ENCODE measurements around the gene CIAO3.

Gene CIAO3

DNA sequence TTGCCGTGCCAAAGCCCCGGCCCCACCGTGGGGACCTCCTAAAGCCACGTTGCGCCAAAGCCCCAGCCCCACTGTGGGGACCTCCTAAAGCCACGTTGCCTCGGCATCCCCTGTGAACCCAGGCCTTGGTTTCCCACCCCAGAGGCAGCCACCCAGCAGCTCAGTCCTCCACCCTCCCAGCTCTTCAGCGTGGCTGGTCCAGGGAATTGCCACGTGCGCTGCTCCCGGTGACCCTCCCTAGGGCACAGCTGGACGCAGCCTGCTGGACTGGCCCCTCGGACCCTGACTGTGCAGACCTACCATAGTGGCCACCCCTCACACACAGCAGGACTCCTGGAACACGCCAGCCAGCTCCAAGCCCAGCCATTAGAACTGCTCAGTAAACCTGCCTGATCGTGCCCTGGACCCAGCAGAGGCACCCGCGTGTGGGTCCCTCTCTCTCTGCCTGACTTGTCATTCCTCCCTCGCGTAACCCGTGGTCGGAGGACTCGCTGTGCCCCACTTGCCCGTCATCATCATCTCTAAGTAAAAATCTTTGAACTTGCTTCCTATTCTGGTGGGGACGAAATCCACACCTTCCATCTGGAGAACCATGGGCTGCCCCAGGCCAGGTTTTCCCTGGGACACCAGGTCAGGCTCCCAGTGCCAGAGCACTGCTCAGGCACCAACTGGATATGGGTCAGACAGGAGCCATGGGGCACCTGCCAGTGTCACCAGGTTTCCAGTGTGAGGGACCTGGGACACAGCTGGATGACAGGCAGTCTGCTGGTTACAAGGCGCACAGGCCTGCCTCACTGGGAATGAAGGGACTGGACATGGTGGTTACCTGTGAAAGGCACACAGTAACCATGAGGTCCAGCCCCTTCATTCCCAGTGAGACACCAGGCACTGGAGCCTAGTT lies 5.6 kb downstream of the CIAO3 start:
- DNase-seq (ENCODE audit: low read depth) = no peak

DNA sequence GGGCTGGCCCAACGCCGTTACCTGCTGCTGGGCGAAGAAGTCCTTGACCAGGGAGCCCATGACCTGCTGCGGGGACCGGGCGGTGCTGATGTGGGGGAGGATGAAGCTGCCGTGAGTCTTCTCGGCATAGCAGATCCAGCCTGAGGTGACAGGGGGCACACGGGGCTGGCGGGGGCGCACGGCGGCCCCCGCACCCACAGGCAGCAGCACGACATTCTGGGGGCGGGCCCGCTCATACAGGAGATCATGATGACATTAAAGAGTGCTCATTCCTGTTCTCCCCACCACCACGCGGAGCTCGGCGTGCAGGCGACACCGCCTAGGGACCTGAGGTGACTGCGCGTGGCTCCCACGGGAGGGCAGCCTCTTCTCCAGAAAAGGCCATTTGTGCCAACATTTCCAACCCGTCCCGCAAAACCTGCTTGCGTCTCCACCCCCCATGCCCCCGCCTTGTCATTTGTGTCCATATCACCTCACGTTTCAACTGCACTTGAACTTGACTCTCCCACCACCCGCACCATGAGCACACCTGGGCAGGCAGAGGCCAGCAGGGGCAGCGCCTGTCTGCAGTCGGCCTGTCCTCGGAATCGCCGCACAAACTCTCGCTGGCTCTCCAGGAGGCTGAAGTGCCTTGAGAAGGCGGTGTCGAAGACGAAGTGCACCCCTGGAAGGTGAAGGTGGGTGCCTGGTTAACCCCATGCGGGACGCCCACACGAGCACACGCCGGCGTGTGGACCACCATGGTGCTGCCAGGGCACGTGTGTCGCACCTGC lies 6.4 kb downstream of the CIAO3 start:
- no peak for DNase-seq (ENCODE audit: low read depth)

DNA sequence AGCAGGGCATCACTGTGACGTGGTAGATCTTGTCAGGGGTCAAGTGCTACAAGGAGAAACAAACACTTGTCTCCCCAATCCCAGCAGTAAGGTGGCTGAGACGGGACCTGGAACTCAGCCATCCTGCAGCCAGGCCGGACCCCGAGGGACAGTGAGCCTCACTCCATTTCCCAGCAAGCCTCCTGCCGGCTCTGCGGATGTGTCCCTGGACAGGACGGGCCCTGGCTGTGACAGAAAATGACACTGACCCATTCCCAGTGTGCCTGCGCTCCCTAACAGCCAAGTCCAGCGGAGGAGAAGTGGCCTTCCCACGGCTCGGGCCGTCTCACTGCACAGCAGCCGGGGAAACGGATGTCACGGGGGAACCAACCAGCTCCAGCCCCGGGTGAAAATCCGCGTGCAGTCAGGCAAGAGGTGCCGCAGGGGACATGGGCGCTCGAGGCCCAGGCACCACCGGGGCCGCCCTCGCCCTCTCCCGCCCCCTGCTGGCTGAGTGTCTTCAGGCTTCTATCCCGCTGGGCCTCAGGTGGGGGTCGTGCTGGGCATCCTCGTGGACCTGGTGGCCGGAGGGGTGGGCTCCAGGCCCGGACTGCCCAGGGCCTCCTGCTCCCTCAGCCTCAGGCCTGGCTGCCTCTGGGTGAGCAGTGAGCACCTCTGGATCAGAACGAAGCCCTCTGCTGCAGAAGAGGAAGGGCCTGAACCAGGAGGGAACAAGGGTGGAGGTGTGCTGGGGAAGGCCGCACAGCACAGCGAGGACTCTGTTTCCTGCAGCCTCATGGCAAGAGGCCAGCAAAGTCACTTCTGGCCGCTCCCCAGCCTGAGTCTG lies 7.2 kb downstream of the CIAO3 start:
- DNase-seq (ENCODE audit: low read depth) = no peak

DNA sequence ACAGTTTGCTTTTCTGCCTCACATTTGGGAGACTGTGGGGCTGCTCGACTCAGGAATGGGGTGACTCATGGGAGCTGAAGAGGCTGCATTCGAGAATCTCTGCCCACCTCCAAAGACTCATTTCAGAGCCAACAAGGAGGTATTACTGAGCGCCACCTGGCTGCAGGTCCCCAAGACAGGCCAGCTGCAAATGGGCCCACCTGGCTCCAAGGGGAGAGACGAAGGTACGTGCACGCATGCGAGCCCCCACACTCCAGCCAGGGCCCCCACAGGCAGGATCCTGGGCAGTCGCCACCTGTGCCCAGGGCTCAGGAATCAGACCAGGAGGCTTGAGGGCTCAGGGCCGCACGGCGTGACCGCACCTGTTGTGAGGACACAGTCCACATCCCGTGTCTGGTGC lies 7.9 kb downstream of the CIAO3 start:
- DNase-seq (ENCODE audit: low read depth) = no peak

DNA sequence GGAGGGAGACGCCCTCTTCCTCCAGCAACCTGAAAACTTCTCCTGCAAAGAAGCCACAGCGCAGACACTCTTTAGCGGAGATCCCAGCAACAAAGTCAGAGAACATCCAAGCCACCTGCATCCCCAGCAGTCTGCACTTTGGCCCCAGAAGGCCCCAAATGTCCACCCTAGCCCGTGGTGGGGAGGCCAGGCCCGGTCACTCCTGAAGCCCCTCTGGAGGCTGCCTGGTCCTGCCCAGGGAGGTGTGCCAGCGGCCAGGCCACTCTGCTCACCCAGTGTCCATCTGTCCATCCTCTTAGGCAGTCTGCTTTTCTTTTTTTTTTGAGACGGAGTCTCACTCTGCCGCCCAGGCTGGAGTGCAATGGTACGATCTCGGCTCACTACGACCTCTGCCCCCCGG lies 8.5 kb downstream of the CIAO3 start:
- DNase-seq (ENCODE audit: low read depth) = no peak

DNA sequence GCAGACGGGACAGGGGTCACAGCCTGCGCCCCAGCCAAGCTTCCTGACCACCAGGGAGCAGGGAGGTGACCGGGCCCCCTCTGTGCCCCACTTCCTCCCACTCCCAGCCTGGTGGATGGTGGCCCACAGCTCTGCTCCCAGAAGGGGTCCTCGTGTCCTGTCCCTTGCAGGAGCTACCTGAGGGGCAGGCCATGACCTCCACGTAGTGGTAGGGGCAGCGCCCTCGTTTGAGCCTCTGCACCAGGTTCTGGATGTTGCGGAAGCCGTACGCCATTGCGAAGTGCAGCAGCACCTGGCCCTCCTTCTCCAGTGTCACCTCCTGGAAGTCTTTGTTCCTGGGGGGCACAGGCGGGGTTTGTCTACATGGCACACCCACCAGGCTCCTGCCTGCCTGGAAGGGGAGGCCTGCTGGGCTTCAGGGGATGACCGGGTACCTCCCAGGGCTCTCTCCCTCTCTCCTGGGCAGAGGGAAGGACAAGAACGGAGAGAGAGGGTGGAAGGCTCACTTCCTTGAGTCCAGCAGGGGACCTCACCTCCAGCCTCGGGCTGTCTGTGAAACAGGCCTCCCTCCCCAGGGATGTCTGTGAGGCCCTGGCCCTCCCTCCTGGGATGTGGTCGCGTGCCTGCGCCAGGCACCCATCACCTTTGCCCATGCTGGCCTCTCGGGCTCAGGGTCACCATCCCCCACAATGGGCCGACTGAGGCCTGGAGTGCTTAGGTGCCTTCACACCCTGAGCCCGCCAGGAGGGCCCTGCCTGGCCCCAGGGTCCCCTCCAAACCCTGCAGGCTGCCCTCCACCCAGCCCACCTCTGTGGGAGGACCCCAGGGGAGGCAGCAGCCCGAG lies 9.9 kb downstream of the CIAO3 start:
- DNase-seq (ENCODE audit: low read depth) = no peak

DNA sequence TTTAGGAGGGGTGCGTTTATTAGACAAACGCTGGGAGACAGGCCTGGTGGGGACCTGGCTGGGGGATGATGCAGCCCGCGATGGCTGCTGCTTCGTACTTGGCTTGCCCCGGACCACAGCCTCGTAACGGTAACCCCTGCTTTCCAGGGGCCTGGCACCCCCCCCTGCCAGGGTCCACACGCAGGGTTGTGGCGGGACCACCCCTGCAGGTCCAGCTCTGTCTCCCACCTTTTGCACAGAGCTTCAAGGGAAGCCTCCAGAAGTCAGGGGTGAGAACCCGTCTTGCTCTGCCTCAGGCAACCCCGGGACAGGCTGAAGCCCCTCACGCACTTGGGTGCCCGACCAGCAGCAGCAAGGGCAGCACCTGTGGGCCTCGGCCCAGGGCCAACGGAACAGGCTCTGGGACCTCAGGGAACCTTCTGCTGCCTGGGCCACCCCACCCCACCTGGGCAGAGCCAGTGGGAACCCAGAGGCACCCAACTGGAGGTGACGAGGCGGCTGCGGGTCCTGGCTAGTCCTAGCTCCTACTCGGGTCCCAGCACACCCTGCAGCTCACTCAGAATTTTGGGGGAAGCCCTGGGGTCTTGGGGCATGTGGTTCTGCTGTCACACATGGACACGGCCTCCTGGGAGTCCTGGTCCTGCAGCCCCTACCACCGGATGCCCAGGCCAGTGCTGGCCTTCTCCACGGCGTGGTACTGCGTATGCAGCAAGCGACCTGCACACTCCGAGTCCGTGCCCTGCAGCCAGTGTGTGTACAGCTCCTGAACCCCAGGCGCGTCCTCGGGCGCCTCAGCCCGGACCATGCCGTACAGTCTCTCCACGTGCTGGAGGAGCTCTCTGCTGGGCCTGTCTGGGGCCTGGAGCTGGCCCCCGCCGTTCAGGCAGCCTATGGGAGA lies 10.8 kb downstream of the CIAO3 start:
- no peak for DNase-seq (ENCODE audit: low read depth)

DNA sequence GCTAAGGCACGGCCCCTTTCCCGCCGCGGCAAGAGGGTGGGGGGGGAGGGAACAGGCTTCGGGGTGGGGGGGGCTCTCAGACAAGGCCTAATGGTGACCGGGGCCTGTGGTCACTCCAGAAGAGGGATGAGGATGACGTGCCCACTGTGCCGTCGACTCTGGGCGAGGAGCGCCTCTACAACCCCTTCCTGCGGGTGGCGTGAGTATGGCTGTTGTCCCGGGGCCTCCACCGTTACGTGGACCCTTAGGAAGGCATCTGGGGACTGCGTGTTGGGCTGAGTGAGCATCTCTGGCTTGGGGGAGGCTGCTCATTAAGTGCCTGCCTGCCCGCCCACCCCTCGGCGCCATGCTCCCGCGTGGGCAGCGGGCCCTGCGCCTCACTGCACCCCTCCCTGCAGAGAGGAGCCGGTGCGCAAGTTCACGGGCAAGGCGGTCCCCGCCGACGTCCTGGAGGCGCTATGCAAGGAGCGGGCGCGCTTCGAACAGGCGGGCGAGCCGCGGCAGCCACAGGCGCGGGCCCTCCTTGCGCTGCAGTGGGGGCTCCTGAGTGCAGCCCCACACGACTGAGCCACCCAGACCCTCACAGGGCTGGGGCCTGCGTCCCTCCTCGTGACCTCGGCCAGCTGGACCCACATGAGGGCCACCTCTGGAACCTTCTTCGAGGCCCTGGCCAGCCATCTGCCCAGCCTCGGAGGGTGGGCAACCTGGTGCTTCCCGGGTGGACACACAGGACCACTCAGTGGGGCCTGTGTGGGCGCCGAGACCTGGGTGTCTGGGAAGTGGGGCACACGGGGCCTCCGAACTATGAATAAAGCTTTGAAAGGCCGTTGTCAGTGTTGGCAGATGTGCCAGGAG lies 11.7 kb downstream of the CIAO3 start:
- DNase-seq (ENCODE audit: low read depth) = no peak

DNA sequence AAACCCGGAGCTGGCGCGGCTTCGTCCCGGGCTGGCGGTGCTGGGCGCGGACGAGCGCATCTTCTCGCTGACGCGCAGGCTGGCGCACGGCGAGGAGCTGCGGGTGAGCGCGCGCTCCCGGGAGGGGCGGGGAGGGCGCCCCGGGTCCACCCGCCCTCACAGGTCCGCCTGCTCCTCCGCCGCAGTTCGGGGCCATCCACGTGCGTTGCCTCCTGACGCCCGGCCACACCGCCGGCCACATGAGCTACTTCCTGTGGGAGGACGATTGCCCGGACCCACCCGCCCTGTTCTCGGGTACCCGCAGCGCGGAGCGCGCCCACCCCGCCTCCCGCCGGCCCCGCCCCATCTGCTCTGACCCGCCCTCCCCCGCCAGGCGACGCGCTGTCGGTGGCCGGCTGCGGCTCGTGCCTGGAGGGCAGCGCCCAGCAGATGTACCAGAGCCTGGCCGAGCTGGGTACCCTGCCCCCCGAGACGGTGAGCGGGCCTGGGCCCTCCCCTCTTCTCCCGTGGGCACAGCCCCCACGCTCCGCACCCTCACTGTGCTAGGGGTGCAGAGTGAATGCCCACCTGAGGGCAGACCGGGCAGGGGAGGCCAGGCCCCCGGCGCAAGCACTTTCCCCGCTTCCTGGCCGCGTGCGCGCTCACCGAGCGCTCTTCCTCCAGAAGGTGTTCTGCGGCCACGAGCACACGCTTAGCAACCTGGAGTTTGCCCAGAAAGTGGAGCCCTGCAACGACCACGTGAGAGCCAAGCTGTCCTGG lies 12.5 kb downstream of the CIAO3 start:
- DNase-seq (ENCODE audit: low read depth) = peak; percentile 86

DNA sequence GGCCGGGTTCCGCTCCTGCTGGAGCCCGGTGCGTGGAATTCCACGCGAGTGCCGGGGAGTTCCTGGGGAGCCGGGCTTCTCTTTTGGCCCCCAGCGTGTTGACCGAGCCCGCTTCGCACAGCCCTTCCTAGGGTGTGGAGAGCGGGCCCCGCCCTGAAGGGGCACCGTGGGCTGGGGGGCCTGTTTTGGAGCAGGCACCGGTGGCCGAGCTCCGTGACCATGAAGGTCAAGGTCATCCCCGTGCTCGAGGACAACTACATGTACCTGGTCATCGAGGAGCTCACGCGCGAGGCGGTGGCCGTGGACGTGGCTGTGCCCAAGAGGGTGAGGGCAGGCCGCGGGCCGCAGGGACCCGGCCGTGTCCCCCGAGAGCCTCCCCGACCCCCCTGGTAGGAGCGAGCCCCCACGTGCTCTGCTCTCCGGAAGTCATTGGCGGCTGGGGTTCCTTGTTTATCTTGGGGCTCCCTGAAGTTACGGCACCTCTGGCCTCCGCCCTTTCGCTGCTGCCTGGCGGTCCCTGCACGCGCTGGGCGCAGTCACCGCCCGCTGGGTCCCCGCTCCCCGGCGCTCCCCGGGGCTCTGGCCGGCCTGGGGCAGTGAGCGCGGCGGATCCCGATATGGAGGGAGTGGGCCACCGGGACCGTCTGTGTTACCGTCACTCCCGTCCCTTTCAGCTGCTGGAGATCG lies 13.4 kb downstream of the CIAO3 start:
- DNase-seq (ENCODE audit: low read depth) = no peak

DNA sequence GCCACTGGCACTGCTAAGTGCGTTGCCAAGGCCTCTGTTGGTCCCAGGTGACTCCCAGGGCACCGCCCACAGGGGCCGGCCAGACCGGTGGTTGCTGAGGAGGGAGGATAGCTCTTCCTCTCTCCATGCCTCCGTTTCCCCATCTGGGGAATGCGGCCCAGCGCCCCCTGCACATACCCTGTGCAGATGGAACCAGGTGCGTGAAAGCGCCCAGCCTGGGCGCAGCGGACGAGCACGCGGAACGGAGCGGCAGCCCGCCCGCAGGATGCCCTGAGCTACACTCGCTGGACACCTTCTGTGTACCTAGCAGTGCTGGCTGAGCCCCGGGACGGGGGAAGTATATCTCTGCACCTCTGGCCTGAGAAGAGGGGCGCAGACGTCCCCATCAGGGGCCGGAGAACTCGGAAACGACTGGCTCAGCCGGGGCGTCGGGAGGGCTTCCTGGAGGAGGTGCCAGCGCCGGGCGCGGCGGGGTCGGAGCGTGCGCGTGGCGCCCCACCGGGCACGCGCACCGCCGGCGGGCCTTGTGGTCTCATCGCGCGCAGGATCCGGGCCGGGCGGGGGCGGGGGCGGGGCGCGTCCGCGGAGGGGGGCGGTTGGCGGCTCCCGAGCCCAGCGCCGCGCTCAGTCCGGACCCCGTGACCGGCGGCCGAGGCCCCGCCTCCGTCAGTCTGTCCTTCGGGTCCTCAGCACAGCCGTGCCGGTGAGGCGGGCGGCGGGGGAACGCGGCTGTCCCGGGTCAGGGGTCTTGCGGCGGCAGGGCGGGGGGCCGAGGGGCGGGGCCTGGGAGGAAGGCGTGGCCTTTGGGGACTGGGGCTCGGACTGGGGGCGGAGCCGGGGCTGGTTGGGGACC lies 14.1 kb downstream of the CIAO3 start, which contains the start of the genes CCDC78 and HAGHL:
Gene CCDC78 (minus strand): TSS at position 6 of the 853 bp plus-strand sequence. CDS start 76 bp downstream, outside the sequence.
Gene HAGHL (plus strand): TSS at position 669 of the 853 bp plus-strand sequence. CDS start 404 bp downstream, outside the sequence.
- DNase-seq (ENCODE audit: low read depth) = peak; percentile 49

DNA sequence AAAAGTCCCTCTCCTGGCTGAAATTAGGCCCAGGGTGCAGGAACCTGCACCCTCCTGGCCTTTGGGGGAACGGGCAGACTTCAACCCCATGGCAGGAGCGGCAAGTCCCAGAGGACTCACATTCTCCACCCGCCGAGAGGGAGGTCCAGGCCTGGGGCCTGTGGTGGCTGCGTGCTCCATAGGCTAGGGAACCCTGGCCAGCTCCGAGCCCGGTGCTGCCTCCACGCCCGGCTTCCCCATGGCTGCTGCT lies 14.7 kb downstream of the CIAO3 start:
- DNase-seq (ENCODE audit: low read depth) = no peak

DNA sequence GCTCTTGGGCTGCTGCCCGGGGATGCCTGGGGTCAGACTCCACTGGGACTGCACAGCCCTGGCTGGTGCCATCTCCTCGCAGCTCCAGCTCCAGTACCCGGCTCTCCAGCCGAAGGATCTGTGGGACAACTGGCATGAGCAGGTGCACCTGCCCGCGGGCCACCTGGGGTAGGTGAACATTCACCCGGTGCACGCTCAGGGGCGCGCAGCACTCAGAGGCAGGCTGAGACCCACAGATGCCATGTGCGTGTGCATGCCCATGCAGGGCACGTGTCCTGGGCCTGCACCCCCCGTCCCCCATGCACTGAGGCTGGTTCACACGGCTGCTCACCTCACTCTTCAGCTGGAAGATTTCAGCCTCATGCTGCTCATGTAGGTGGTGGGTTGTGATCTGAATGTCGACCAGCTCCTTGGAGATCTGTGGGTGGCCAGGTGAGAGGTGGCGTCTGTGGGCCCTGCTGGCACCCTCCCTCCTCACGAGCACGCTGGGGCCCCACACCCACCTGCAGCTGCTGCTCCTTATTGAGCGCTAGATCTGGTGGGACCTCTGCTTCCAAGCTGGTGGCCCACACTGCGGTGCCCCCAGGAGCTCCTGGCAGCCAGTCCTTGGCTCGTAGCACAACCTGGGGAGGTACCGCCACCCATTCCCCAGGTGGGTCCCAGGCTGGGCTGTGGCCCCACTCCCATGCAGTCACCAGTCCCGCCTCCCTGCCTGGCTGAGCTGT lies 15.2 kb downstream of the CIAO3 start:
- DNase-seq (ENCODE audit: low read depth) = no peak

DNA sequence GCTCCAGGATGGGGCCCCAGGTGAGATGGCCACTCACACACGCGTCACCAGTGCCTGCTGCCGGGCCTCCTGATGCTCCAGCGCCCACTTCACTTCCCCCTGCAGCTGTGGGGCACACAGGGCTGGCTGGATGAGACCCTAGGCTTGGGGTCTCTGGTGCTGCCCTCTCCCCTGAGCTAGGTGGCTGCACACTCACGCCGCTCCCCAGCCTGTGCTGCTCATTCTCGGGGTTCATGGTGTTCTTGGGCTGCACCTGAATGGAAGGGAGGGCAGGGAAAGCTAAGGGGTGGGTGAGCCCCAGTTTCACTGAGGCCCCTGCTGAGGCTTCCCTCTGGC lies 15.8 kb downstream of the CIAO3 start:
- no peak for DNase-seq (ENCODE audit: low read depth)

DNA sequence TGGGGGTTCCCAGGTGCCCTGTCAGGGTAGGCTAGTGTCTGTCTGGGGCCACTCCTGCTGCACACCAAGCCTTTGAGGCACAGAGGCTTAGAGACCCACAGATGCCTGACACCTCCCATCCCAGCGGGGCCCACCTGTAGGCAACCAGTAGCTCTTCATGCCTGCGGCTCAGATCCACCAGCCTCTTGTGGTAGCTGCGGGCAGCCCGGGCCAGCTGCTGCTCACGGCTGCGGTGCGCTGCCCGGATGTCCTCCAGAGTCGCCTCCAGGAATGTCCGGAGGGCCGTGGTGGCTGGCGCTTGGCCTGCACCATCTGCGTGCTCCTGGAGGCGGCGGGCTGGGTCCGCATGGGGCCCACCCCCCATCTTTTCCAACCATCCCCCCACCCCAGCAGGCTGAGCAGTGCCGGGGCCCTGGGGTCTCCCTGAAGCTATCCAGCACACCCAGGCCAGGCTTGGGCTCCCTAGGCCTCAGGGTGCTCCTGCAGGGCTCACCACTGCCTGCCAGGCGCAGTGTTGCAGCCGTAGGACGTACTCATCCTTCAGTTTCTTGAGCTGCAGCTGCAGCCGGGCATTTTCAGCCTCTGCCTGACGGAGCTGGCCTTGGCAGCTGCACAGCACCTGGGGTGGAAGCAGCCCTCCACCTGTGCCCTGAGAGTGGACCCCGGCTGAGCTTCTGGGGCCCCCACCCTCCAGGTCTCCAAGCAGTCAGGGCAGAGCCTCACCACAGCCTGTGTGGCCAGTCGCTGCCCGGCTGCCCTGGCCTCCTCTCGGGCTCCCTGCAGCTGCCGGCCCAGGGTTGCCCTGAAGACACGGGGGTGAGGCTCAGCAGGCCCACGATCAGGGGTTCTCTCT lies 16.4 kb downstream of the CIAO3 start:
- DNase-seq (ENCODE audit: low read depth) = no peak

DNA sequence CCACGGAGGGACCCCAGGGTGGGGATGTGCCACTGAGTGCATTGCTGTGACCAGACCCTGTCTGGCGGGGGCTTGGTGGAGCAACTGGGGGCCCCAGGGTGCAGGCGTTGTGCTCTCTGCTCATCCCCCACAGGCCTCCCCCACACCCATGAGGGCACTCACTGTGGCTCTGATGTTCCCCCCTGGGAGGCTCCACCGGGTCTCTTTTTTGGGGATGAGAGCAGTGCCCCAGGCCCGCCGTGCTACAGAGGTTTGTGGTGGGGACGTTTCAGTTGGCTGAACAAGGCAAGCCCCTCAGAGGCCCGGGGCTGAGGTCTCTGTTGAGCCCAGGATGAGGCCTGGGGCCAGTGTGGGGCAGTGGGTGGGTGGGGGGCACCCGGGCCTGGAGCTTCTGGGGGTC lies 17.1 kb downstream of the CIAO3 start:
- DNase-seq (ENCODE audit: low read depth) = no peak

Measured in iris pigment epithelial cell (primary cell).